ENCODE measurements around the gene TOR3A. TPM values are rescaled to one million over a fixed set of nuclear protein-coding genes. Genes with fewer than 3 reads are reported as not detected.

The TOR3A gene
- total RNA-seq, 1 donor from 2014 or later: 35.3 TPM

Other genes starting within 250 kb of the TOR3A start
- gene ANGPTL1, start 211.0 kb upstream of the TOR3A start, total RNA-seq: not detected in 2 replicates
- gene FAM20B, start 56.2 kb upstream of the TOR3A start, total RNA-seq: 38.1 and 39.7 TPM in 2 replicates
- 7.7 and 8.5 TPM in 2 replicates for gene ABL2, start 147.6 kb downstream of the TOR3A start, total RNA-seq
- 39.2 and 40.3 TPM in 2 replicates for gene SOAT1, start 211.7 kb downstream of the TOR3A start, total RNA-seq

Measured in activated T-helper 2 cell treated with anti-CD3 and anti-CD28 coated beads, Interferon-gamma antibody, Interleukin-2, Interleukin-4, amounts not matched to agents 10 μg/mL and 5 μg/mL and 100 μg/mL, durations not matched to agents 14 hours and 24 hours and 36 hours (primary cell).